Embryonic facial prominence (tissue), 1 donor: ENCODE results near the gene FHAD1.
"Not testable (repeated sequence)": the region's sequence is repeated elsewhere in the genome, so short reads cannot be mapped to it uniquely, and the experiment has no call there.

Experiments
- DNase-seq: peaks from one replicate; pipeline ENCODE4 v3.0.0-alpha.2; 2016; ENCODE audit errors: extremely low spot score

FHAD1 gene

GRCh38 chr1:15417059-15417934, 170.3 kb downstream of the FHAD1 start:
- DNase-seq = no peak

GRCh38 chr1:15418806-15419515, 171.9 kb downstream of the FHAD1 start:
- DNase-seq = no peak

- DNase-seq = no peak
Measured at GRCh38 chr1:15420853-15421465, 173.9 kb downstream of the FHAD1 start.

- DNase-seq = no peak
Measured at GRCh38 chr1:15422871-15423270, 175.8 kb downstream of the FHAD1 start.

- DNase-seq = no peak
Measured at GRCh38 chr1:15423355-15424077, 176.5 kb downstream of the FHAD1 start.

DNA sequence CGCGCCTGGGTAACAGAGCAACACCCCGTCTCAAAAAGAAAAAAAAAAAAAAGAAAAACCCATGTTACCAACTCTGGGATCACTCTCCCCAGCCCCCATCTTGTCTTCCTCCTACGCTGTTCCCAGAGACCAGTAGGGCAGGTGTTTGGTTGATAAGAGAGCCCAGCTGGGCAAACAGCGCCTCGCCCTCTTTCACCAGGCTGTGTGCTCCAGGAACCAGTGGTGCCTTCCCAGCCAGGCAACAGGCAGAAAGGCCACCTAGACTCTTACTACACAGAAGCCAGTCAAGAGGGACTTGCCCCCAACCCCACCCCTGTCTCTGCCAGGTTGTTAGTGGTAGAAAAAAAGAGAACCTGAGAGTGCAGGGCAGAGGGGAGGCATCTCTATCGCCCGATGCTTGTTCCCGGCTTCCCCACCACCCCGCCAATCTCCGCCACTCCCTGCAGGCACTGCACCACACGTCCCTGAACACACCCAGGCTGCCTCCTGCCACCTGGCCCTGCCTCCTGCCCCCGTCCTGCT, 177.2 kb downstream of the FHAD1 start:
- DNase-seq = no peak

GRCh38 chr1:15424981-15425380, 178.0 kb downstream of the FHAD1 start:
- DNase-seq = no peak

- no peak for DNase-seq
Measured at GRCh38 chr1:15425521-15425920, 178.5 kb downstream of the FHAD1 start.

DNA sequence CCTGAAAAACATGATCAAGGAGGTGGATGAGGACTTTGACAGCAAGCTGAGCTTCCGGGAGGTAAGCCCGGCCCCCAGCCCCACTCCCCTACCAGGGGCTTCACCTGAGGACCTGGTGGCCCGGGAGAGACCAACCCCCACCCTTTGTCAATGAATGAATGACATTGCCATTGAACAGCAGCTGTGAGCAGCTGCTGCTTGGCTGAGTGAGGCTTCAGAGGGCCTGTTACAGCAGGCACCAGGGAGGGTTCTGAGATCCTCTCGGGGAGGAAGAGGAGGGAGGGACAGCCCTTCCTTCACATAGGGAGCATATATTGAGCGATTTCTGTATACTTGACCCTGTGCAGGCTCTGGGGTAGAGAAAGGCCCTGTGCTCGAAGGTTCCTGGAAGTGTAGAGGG, 178.9 kb downstream of the FHAD1 start:
- no peak for DNase-seq

DNA sequence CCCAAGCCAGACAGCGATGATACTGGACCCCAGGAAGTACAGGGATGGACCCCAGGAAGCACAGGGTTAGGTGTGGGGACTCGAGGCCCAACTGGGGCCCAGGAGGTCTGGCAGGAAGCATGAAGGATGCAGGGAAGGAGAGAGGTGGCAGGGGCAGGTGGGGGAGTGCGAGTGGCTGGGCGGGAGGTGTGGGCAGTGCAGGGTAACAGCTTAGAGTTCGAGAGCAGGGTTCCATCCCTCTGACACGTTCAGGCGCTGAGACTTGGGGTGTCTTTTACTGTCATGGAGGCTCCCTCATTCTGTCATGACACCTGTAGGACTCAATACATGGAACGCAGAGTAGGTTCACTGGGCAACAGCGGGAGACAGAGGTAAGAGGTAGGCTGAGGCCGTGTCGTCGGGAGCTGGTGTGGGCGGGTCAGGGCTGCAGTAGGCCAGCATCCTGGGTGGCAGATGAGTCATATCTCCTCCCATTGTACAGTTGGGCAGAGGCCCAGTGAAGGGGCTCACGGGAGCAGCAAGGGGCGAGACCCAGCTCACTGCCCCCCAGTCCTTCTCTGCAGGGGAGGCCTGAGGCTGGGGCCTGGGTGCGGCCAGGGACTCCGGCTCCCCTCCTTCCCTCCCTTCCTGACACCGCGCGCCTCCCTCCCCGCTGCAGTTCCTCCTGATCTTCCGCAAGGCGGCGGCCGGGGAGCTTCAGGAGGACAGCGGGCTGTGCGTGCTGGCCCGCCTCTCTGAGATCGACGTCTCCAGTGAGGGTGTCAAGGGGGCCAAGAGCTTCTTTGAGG, 179.7 kb downstream of the FHAD1 start:
- DNase-seq = no peak

GRCh38 chr1:15427280-15427666, 180.2 kb downstream of the FHAD1 start:
- DNase-seq = no peak

- DNase-seq = not testable (repeated sequence)
Measured at GRCh38 chr1:15428252-15428651, 181.2 kb downstream of the FHAD1 start.

DNA sequence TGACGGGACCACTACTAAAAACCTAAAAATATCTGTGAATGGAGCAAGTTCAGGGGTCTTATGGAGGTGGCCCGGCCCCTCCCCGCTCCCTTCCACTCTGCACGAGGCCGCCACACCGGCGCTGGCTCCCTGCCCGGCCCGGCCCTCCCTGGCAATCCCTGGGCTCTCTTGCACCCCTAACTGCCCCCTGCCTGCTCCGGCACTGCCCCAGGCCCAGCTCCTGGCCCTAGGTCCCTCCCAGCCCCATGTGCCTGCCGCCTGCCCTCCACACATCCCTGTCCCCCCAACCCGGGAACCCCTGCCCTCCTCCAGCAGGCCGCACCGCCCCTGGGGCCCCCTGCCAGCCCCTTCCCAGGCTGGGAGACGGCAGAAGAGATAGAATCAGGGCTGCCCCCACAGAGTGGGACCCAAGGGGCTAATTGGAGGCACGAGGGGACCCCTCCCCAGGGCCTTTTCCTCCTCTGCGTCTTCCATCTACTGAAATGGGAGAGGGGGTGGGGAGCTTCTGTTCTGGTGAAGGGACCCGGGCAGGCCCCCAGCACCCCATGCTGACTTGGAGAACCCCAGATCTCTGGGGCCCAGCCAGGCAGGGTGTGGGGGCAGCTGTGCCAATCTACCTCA, 181.9 kb downstream of the FHAD1 start:
- no peak for DNase-seq

DNA sequence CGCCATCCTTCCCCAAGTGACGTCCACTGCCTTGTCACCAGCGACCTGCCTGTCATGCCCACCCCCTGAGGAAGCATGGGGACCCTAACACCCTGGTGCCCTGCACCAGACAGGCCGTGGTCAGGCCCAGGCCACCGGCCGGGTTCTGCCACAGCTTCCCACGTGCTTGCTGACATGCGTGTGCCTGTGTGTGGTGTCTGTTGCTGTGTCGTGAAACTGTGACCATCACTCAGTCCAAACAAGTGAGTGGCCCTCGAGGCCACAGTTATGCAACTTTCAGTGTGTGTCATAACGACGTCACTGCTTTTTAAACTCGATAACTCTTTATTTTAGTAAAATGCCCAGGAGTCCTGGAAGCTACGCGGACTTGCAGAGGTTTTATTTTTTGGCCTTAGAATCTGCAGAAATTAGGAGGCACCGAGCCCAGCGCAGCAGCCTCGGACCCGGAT, 182.7 kb downstream of the FHAD1 start:
- DNase-seq = no peak

GRCh38 chr1:15430787-15431570, 184.0 kb downstream of the FHAD1 start:
- DNase-seq = no peak

DNA sequence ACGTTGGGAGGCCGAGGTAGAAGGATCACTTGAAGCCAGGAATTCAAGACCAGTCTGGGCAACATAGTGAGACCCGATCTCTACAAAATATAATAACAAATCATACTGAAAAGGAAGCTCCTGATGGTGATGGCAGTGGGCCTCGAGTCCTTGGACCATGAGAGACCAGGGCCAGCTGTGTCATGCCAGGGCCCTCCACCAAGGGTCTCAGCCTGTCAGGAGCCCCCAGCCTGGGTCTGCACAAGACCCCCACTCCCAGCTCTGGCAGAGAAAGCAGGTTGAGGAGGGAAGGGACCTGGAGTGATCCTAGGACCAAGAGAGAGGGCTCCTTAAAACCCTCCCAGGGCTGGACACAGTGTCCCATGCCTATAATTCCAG, 184.5 kb downstream of the FHAD1 start:
- DNase-seq = no peak

DNA sequence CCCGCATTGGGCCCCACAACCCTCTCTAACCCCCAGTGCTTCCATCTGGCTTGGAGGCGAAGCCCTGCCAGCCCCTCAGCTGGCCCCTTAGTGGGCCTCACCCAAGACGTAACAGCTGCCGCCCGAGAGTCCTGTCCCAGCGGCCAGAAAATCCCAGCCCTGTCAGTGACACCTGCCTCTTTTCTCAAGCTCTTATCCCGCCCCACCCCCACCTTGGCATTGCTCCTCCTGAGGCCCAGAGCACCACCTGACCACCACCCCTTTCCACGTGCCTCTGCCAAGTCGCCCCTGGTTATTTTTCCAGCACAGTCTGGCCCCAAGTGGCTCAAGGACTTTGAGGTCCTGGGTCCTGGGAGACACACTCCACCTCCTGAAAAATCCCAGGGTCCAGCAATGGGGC, 185.3 kb downstream of the FHAD1 start:
- no peak for DNase-seq

DNA sequence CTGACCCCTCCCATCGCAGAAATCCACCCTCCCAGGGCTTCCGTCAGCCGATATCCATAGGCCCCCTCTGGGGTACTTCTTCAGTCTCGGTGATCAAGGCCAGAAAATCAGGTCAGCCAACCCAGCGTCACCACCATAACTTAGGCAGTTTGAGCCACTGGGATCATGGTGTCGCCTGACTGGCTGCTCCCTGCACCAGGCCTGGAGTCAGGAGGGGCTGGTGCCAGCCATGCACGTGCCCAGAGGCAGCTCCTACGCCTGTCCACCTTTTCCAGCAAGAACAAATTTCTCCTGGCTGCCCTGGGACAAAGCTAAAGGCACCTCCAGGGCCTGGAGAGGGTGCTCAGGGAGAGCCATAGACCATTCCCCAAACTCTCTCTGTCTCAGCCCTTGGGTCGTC, 186.4 kb downstream of the FHAD1 start:
- no peak for DNase-seq

DNA sequence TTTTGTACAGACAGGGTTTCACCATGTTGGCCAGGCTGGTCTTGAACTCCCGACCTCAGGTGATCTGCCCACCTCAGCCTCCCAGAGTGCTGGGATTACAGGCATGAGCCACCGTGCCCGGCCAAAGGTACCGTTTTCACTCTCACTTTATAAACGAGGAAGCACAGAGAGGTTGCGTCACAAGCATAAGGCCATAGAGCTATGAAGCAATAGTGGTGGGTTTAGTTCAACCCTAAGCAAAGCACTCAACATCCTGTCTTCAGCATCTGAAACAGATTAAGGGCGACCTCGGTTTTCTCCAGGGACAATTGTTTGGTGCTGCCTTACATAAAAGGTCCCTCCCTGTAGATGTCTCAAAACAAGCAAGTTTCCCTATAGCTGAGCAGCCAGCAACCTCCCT, 187.7 kb downstream of the FHAD1 start:
- DNase-seq = not testable (repeated sequence)
